ENCODE data around the gene CD226. TPM values are rescaled to one million over a fixed set of nuclear protein-coding genes. Genes with fewer than 3 reads are reported as not detected.
A peak's percentile ranks its signal among the peaks of the same experiment; 100 is the strongest.

Gene CD226
- 0.91 TPM for total RNA-seq
- long read RNA-seq, result 0 reads

GRCh38 chr18:69947361-69948133 is at the start of gene CD226:
Gene CD226 (minus strand): TSS chr18:69947873. CDS start chr18:69947406, 467 bp downstream.
- Histone ChIP-seq H3K36me3 (no peaks in the 10 kb centered on the region), H3K27ac (replicated peaks) (peak within 1 kb of the TSS; percentile 30), H3K4me1 (peaks cover 23% of the 10 kb centered on the region), H3K27me3 (ENCODE audit: low read depth) (no peaks in the 10 kb centered on the region), H3K9me3 (replicated peaks) (no peaks in the 10 kb centered on the region), H3K4me3 (peak within 1 kb of the TSS; percentile 40)
- no peak for DNase-seq
- TF ChIP-seq, protein P1, sequence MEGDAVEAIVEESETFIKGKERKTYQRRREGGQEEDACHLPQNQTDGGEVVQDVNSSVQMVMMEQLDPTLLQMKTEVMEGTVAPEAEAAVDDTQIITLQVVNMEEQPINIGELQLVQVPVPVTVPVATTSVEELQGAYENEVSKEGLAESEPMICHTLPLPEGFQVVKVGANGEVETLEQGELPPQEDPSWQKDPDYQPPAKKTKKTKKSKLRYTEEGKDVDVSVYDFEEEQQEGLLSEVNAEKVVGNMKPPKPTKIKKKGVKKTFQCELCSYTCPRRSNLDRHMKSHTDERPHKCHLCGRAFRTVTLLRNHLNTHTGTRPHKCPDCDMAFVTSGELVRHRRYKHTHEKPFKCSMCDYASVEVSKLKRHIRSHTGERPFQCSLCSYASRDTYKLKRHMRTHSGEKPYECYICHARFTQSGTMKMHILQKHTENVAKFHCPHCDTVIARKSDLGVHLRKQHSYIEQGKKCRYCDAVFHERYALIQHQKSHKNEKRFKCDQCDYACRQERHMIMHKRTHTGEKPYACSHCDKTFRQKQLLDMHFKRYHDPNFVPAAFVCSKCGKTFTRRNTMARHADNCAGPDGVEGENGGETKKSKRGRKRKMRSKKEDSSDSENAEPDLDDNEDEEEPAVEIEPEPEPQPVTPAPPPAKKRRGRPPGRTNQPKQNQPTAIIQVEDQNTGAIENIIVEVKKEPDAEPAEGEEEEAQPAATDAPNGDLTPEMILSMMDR (IDR thresholded peaks at IDR 0.05; ENCODE audit: borderline replicate concordance), result no peak
- intact Hi-C loops (cut with micrococcal nuclease), result no loop called here

GRCh38 chr18:69996951-69997798 is 49.5 kb upstream of the CD226 start:
- DNase-seq, result no peak
- H3K36me3 ChIP-seq, result peaks cover 7% of the 10 kb centered on the region
- no peaks in the 10 kb centered on the region for H3K27me3 ChIP-seq (ENCODE audit: low read depth)
- intact Hi-C loops (cut with micrococcal nuclease), result no loop called here
- H3K4me1 ChIP-seq, result peaks cover 39% of the 10 kb centered on the region
- TF ChIP-seq, protein P1 (IDR thresholded peaks at IDR 0.05; ENCODE audit: borderline replicate concordance), result no peak
- no peaks in the 10 kb centered on the region for H3K9me3 ChIP-seq (replicated peaks)
- no peak overlapping the region for H3K4me3 ChIP-seq
- H3K27ac ChIP-seq (replicated peaks), result peak overlapping the region; percentile 77

DNA sequence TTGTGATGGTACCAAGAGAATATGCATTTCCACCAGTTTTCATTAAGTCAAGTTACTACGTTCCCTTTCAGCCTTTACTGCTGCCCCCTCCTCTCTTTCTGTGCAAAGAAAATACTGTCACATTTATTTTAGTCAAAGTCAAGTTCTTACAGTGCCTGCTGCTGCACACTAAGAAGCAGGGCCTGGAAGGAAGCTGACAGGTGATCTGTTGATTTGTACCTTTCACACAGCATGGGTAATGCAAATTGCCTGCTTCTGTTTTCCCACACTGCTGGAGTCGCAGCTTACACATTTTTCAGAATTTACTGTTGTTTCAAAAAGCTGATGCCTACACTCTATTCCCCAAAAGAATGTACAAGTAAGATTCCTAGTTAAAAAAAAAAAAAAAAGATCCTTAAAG is 48.7 kb upstream of the CD226 start:
- Histone ChIP-seq H3K27ac (replicated peaks) (no peak overlapping the region), H3K4me3 (no peak overlapping the region), H3K9me3 (replicated peaks) (no peaks in the 10 kb centered on the region), H3K27me3 (ENCODE audit: low read depth) (no peaks in the 10 kb centered on the region), H3K4me1 (peaks cover 39% of the 10 kb centered on the region), H3K36me3 (peaks cover 3% of the 10 kb centered on the region)
- TF ChIP-seq, protein P1 (IDR thresholded peaks at IDR 0.05; ENCODE audit: borderline replicate concordance), result no peak
- no peak for DNase-seq
- intact Hi-C loops (cut with micrococcal nuclease), result no loop called here

GRCh38 chr18:69995774-69996173 is 48.1 kb upstream of the CD226 start:
- H3K9me3 ChIP-seq (replicated peaks), result no peaks in the 10 kb centered on the region
- intact Hi-C loops (cut with micrococcal nuclease), result no loop called here

DNA sequence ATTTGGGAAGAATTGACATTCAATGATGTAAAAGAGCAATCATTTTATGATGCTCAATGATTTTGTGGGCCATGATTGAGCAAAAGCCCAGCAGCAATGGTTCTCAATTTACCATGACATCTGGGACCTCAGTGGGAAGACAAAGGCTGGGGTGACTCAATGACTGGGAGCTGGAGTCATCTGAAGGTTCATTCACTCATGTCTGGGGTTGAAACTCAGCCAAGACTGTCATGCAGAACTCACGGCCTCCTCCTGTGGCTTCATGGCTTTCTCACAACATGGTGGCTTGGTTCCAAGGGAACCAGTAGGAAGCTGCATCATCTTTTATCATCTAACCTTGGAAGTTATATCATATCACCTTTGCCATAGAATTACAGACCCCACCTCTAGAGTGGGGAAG is 45.1 kb upstream of the CD226 start:
- Histone ChIP-seq H3K36me3 (peaks cover 22% of the 10 kb centered on the region), H3K27me3 (ENCODE audit: low read depth) (no peaks in the 10 kb centered on the region), H3K4me1 (peaks cover 9% of the 10 kb centered on the region), H3K4me3 (no peak overlapping the region), H3K9me3 (replicated peaks) (peaks cover 28% of the 10 kb centered on the region), H3K27ac (replicated peaks) (no peak overlapping the region)
- DNase-seq, result no peak
- intact Hi-C loops (cut with micrococcal nuclease), result loop anchor here (5.0 kb wide), 1 partner anchor 50 kb away; no protein-coding TSS in a partner anchor
- TF ChIP-seq, protein P1 (IDR thresholded peaks at IDR 0.05; ENCODE audit: borderline replicate concordance), result no peak

More at GRCh38 chr18:69995774-69996173, 48.1 kb upstream of the CD226 start:
- peaks cover 3% of the 10 kb centered on the region for H3K36me3 ChIP-seq
- peaks cover 39% of the 10 kb centered on the region for H3K4me1 ChIP-seq
- no peaks in the 10 kb centered on the region for H3K27me3 ChIP-seq (ENCODE audit: low read depth)
- no peak overlapping the region for H3K27ac ChIP-seq (replicated peaks)
- no peak overlapping the region for H3K4me3 ChIP-seq
- TF ChIP-seq, protein P1 (IDR thresholded peaks at IDR 0.05; ENCODE audit: borderline replicate concordance), result no peak
- no peak for DNase-seq

All from left ventricle myocardium inferior (tissue), 1 donor.